Vagina (tissue), 2 donors: Measurements from ENCODE around the gene ZNF503.

ENCODE experiments used
- CTCF ChIP-seq, 3 experiments: fragments of 450-650 bp in 2 of 3; fragments of 200-600 bp in 1 of 3; sonication (generic) in 1 of 3; IDR thresholded peaks; one replicate each; pipeline ENCODE4 v1.5.1; 2017 to 2019; ENCODE audit warnings: antibody characterized with exemption in 3 of 3, mild to moderate bottlenecking in 2 of 3, moderate library complexity in 2 of 3
- POLR2A ChIP-seq, 2 donors: fragments of 450-650 bp; IDR thresholded peaks; one replicate each; pipeline ENCODE4 v1.6.1; 2017; ENCODE audit warnings: antibody characterized with exemption in 2 of 2, mild to moderate bottlenecking in 2 of 2, moderate library complexity in 2 of 2
- POLR2AphosphoS5 ChIP-seq, 2 donors: sonication (generic); formaldehyde crosslinking; IDR thresholded peaks; one replicate each; pipeline ENCODE4 v1.9.0; 2017; ENCODE audit warnings: antibody characterized with exemption in 2 of 2, mild to moderate bottlenecking in 2 of 2, low read depth in 1 of 2; ENCODE audit not compliant: insufficient read depth in 1 of 2

GRCh38 chr10:75358835-75359421, 42.6 kb downstream of the ZNF503 start:
- no peak for TF ChIP-seq CTCF (IDR thresholded peaks at IDR 0.05)
- TF ChIP-seq POLR2A (IDR thresholded peaks at IDR 0.05), result no peak
- no peak for TF ChIP-seq POLR2AphosphoS5 (IDR thresholded peaks at IDR 0.05; ENCODE audit: insufficient read depth in 1 of 2, low read depth in 1 of 2)
